ENCODE measurements around the gene LPP.

Gene LPP

GRCh38 chr3:188339410-188340295, 185.7 kb downstream of the LPP start:
- no peak overlapping the region for H3K27ac ChIP-seq
- TF ChIP-seq ZFX (IDR thresholded peaks at IDR 0.05; ENCODE audit: borderline replicate concordance) (no peak), CTCF (IDR thresholded peaks at IDR 0.05) (no peak)

GRCh38 chr3:188341501-188341900, 187.5 kb downstream of the LPP start:
- no peak overlapping the region for H3K27ac ChIP-seq
- TF ChIP-seq CTCF (IDR thresholded peaks at IDR 0.05) (no peak), ZFX (IDR thresholded peaks at IDR 0.05; ENCODE audit: borderline replicate concordance) (no peak)

GRCh38 chr3:188342991-188343732, 189.2 kb downstream of the LPP start:
- no peak overlapping the region for H3K27ac ChIP-seq
- TF ChIP-seq ZFX (IDR thresholded peaks at IDR 0.05; ENCODE audit: borderline replicate concordance) (no peak), CTCF (IDR thresholded peaks at IDR 0.05) (no peak)

- TF ChIP-seq ZFX (IDR thresholded peaks at IDR 0.05; ENCODE audit: borderline replicate concordance) = no peak
- no peak for TF ChIP-seq CTCF (IDR thresholded peaks at IDR 0.05)
- no peak overlapping the region for H3K27ac ChIP-seq
Measured at GRCh38 chr3:188343894-188344293, 189.9 kb downstream of the LPP start.

- TF ChIP-seq CTCF (IDR thresholded peaks at IDR 0.05) (no peak), ZFX (IDR thresholded peaks at IDR 0.05; ENCODE audit: borderline replicate concordance) (no peak)
Measured at GRCh38 chr3:188345223-188345622, 191.3 kb downstream of the LPP start.

GRCh38 chr3:188348435-188349244, 194.7 kb downstream of the LPP start:
- no peak for TF ChIP-seq ZFX (IDR thresholded peaks at IDR 0.05; ENCODE audit: borderline replicate concordance)
- no peak for TF ChIP-seq CTCF (IDR thresholded peaks at IDR 0.05)
- no peak overlapping the region for H3K27ac ChIP-seq

More at GRCh38 chr3:188345223-188345622, 191.3 kb downstream of the LPP start:
- H3K27ac ChIP-seq = no peak overlapping the region

Data from 22Rv1 (cell line).